Astrocyte (in vitro differentiated cells and primary cell): ENCODE data around the gene ARHGAP26. TPM values are rescaled to one million over a fixed set of nuclear protein-coding genes. Genes with fewer than 3 reads are reported as not detected.
A peak's percentile ranks its signal among the peaks of the same experiment; 100 is the strongest.
"Not testable (repeated sequence)": the region's sequence is repeated elsewhere in the genome, so short reads cannot be mapped to it uniquely, and the experiment has no call there.

ENCODE experiments used
- DNase-seq: peaks from one replicate; pipeline ENCODE4 v3.0.0-alpha.2; 2010; ENCODE audit warnings: low read depth
- FAIRE-seq: peaks from 2 replicates; lab custom pipeline; 2011; peaks lifted over from hg19 to GRCh38; lab: Jason Lieb, UNC
- H2AFZ ChIP-seq: 2 replicates; pipeline ENCODE4 v1.6.0; 2012; ENCODE audit warnings: low read depth, low read length, inconsistent platforms
- H3K27ac ChIP-seq: 2 replicates; pipeline ENCODE4 v1.5.1; 2011; ENCODE audit warnings: low read depth, low read length, inconsistent platforms
- H3K27me3 ChIP-seq: 2 replicates; pipeline ENCODE4 v1.6.0; 2011; ENCODE audit warnings: low read length, inconsistent platforms; ENCODE audit not compliant: insufficient read depth
- H3K36me3 ChIP-seq: 2 replicates; pipeline ENCODE4 v1.5.1; 2011; ENCODE audit warnings: low read length, inconsistent platforms; ENCODE audit not compliant: insufficient read depth
- H3K4me1 ChIP-seq: 2 replicates; pipeline ENCODE4 v1.5.1; 2011; ENCODE audit warnings: low read length, inconsistent platforms; ENCODE audit not compliant: insufficient read depth
- H3K4me2 ChIP-seq: 2 replicates; pipeline ENCODE4 v1.6.0; 2012; ENCODE audit warnings: low read length, inconsistent platforms
- H3K4me3 ChIP-seq: 2 replicates; pipeline ENCODE4 v1.5.1; 2011; ENCODE audit warnings: low read depth, mild to moderate bottlenecking, low read length, inconsistent platforms; ENCODE audit not compliant: insufficient read depth
- H3K79me2 ChIP-seq: 2 replicates; pipeline ENCODE4 v1.6.0; 2012; ENCODE audit warnings: mild to moderate bottlenecking, low read length, inconsistent platforms; ENCODE audit not compliant: insufficient read depth
- H3K9ac ChIP-seq: 2 replicates; pipeline ENCODE4 v1.6.0; 2012; ENCODE audit warnings: mild to moderate bottlenecking, low read length, inconsistent platforms
- H3K9me3 ChIP-seq: 2 replicates; pipeline ENCODE4 v1.5.1; 2012; ENCODE audit warnings: low read depth, mild to moderate bottlenecking, low read length, inconsistent platforms; ENCODE audit not compliant: insufficient read depth
- H4K20me1 ChIP-seq: 2 replicates; pipeline ENCODE4 v1.6.0; 2012; ENCODE audit warnings: low read length, inconsistent platforms; ENCODE audit not compliant: insufficient read depth
- H3K27ac Mint-ChIP-seq: one replicate; pipeline ENCODE4 v1.8.0; 2021; ENCODE audit warnings: mild to moderate bottlenecking, mixed read lengths; ENCODE audit not compliant: unreplicated experiment
- H3K27me3 Mint-ChIP-seq: one replicate; pipeline ENCODE4 v1.8.0; 2021; ENCODE audit warnings: low read depth, mixed read lengths; ENCODE audit not compliant: unreplicated experiment
- H3K36me3 Mint-ChIP-seq: one replicate; pipeline ENCODE4 v1.8.0; 2021; ENCODE audit warnings: low read depth, mixed read lengths; ENCODE audit not compliant: unreplicated experiment
- H3K4me1 Mint-ChIP-seq: one replicate; pipeline ENCODE4 v1.8.0; 2021; ENCODE audit warnings: low read depth, mixed read lengths; ENCODE audit not compliant: unreplicated experiment
- H3K4me3 Mint-ChIP-seq: one replicate; pipeline ENCODE4 v1.8.0; 2021; ENCODE audit warnings: mild to moderate bottlenecking, moderate library complexity, mixed read lengths; ENCODE audit not compliant: unreplicated experiment
- H3K9me3 Mint-ChIP-seq: one replicate; pipeline ENCODE4 v1.8.0; 2021; ENCODE audit warnings: mild to moderate bottlenecking, mixed read lengths; ENCODE audit not compliant: unreplicated experiment
- EZH2 ChIP-seq: IDR thresholded peaks from 2 replicates; pipeline ENCODE4 v1.6.1; 2012; ENCODE audit warnings: mild to moderate bottlenecking, low read length, inconsistent platforms; ENCODE audit not compliant: insufficient read depth
- total RNA-seq: library from RNA; stranded (reverse); gene quantifications from 2 replicates; pipeline ENCODE4 v1.2.1, GENCODE V29; 2021
- TF ChIP-seq, protein P1 (sequence below): IDR thresholded peaks from 2 replicates; pipeline ENCODE4 v1.5.1; 2011; ENCODE audit warnings: low read depth, mild to moderate bottlenecking, inconsistent platforms, low read length, moderate library complexity; ENCODE audit not compliant: insufficient read depth

ARHGAP26 gene
- total RNA-seq, 1 donor from 2014 or later = 5.6 TPM

DNA sequence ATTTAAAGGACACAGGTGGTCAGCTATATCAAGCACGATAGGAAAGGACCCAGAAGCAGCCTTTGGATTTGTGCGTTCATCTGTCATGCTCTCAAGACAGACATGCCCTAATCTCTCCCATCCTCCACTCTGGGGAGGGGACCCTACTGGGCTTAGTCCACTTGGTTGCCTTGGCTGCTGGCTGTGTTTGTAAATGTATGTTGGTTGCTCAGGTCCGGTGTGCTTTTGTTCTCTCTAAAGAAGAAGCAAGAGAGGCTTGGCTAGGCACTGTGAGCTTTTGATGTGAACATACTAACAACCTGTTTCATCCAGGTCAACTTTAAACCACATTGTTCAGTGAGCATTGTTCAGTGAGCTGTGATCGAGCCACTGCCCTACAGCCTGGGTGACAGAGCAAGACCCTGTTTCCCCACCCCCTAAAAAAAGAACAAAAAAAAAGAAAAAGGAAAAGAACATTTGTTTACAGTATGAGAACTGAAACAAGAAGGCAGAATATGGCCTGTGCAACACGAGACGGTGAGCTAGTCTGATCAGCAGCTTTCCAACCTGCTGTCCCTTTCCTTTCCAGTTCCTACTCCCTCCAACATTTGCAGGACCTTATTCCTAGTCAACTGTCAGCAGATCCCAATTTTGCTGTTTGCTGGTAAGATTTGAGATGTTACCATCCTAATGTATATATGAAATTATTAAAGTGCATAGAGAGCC is 228.3 kb downstream of the ARHGAP26 start:
- Histone ChIP-seq H3K27me3 (no peaks in the 10 kb centered on the region), H3K27ac (no peak overlapping the region), H4K20me1 (no peaks in the 10 kb centered on the region), H3K79me2 (no peaks in the 10 kb centered on the region), H3K4me3 (no peak overlapping the region), H3K9ac (no peak overlapping the region), H3K9me3 (no peaks in the 10 kb centered on the region), H3K4me1 (peaks cover 18% of the 10 kb centered on the region), H3K4me2 (no peak overlapping the region), H3K36me3 (no peaks in the 10 kb centered on the region), H2AFZ (no peak overlapping the region)
- no peaks in the 10 kb centered on the region for H3K27me3 Mint-ChIP-seq
- DNase-seq (no peak), FAIRE-seq (no peak)
- no peak overlapping the region for H3K4me3 Mint-ChIP-seq
- H3K36me3 Mint-ChIP-seq = no peaks in the 10 kb centered on the region
- peaks cover 23% of the 10 kb centered on the region for H3K4me1 Mint-ChIP-seq
- TF ChIP-seq, protein P1, sequence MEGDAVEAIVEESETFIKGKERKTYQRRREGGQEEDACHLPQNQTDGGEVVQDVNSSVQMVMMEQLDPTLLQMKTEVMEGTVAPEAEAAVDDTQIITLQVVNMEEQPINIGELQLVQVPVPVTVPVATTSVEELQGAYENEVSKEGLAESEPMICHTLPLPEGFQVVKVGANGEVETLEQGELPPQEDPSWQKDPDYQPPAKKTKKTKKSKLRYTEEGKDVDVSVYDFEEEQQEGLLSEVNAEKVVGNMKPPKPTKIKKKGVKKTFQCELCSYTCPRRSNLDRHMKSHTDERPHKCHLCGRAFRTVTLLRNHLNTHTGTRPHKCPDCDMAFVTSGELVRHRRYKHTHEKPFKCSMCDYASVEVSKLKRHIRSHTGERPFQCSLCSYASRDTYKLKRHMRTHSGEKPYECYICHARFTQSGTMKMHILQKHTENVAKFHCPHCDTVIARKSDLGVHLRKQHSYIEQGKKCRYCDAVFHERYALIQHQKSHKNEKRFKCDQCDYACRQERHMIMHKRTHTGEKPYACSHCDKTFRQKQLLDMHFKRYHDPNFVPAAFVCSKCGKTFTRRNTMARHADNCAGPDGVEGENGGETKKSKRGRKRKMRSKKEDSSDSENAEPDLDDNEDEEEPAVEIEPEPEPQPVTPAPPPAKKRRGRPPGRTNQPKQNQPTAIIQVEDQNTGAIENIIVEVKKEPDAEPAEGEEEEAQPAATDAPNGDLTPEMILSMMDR = no peak
- no peak for TF ChIP-seq EZH2
- peaks cover 2% of the 10 kb centered on the region for H3K9me3 Mint-ChIP-seq
- no peak overlapping the region for H3K27ac Mint-ChIP-seq

DNA sequence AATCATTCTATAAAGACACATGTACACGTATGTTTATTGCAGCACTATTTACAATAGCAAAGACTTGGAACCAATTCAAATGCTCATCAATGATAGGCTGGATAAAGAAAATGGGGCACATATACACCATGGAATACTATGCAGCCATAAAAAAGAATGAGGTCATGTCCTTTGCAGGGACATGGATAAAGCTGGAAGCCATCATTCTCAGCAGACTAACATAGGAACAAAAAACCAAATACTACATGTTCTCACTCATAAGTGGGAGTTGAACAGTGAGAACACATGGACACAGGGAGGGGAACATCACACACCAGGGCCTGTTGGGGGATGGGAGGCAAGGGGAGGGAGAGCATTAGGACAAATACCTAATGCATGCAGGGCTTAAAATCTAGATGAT is 230.4 kb downstream of the ARHGAP26 start:
- H3K27ac Mint-ChIP-seq = peak overlapping the region; percentile 19
- H3K9me3 Mint-ChIP-seq, H3K4me3 ChIP-seq, H3K4me3 Mint-ChIP-seq, H3K36me3 Mint-ChIP-seq, H3K36me3 ChIP-seq, H3K79me2 ChIP-seq, H2AFZ ChIP-seq, FAIRE-seq, H3K9ac ChIP-seq, H3K27me3 ChIP-seq, H3K27ac ChIP-seq, H3K9me3 ChIP-seq, H3K4me2 ChIP-seq, H3K27me3 Mint-ChIP-seq, H4K20me1 ChIP-seq, DNase-seq: not testable (repeated sequence)
- peaks cover 30% of the 10 kb centered on the region for H3K4me1 Mint-ChIP-seq
- peaks cover 18% of the 10 kb centered on the region for H3K4me1 ChIP-seq

DNA sequence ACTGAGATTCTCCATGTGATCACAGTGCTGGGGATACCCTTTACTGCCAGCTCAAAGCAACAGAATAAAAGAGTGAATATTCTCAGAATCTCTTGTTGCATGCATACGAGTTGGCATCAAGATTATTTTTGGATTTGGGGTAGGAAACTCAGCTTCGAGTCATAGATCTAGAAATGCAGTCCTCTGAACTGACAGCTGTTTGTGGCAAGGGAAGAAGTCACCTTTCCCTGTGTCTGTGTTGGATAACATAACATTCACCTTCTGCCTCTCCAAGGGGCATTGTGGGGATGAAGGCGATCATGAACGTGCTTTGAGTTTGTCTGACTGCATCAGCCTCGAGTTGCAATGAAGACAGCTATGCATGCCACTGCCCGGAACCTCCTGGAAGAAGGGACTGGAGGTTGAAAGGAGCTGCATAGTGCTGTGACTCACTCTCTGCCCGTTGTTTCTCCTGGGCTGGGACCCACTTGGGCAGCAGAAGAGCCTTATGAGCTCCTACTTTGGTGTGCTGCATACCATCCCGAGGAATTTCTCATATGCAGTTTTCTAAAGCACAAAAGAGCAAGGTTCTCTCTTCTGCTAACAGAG is 231.7 kb downstream of the ARHGAP26 start:
- H3K9me3 Mint-ChIP-seq = no peaks in the 10 kb centered on the region
- no peaks in the 10 kb centered on the region for H3K27me3 Mint-ChIP-seq
- Histone ChIP-seq H3K9me3 (no peaks in the 10 kb centered on the region), H3K4me1 (peaks cover 18% of the 10 kb centered on the region), H4K20me1 (no peaks in the 10 kb centered on the region), H3K4me2 (peak overlapping the region; percentile 65), H3K36me3 (no peaks in the 10 kb centered on the region), H2AFZ (peak overlapping the region; percentile 40), H3K4me3 (no peak overlapping the region), H3K79me2 (no peaks in the 10 kb centered on the region), H3K27me3 (no peaks in the 10 kb centered on the region), H3K27ac (peak overlapping the region; percentile 37), H3K9ac (peak overlapping the region; percentile 20)
- H3K27ac Mint-ChIP-seq = peak overlapping the region; percentile 91
- no peak for TF ChIP-seq EZH2
- TF ChIP-seq, protein P1 = no peak
- DNase-seq (peak; percentile 86), FAIRE-seq (peak; percentile 26)
- H3K36me3 Mint-ChIP-seq = no peaks in the 10 kb centered on the region
- H3K4me1 Mint-ChIP-seq = peaks cover 30% of the 10 kb centered on the region
- H3K4me3 Mint-ChIP-seq = no peak overlapping the region
